OCI-LY7 (cell line): ENCODE data around the gene WNT4. TPM values are rescaled to one million over a fixed set of nuclear protein-coding genes. Genes with fewer than 3 reads are reported as not detected.

Source experiments
- BruUV-seq: library from RNA; stranded (reverse); fragments of 400-500 nt; replicated peaks from 2 replicates; lab custom pipeline; 2021; lab: Mats Ljungman, UMichigan
- CTCF ChIA-PET: fragments of 300-600 bp; sonication (Branson Sonifier 250); formaldehyde crosslinking; loops from one replicate; lab custom pipeline; 2022; ENCODE audit warnings: antibody characterized with exemption; ENCODE audit not compliant: unreplicated experiment; lab: Charles Lee
- POLR2A ChIA-PET: fragments of 300-600 bp; sonication (Branson Sonifier 250); formaldehyde crosslinking; loops from one replicate; lab custom pipeline; 2022; ENCODE audit warnings: antibody characterized with exemption; lab: Charles Lee
- DNase-seq: peaks from one replicate; pipeline ENCODE4 v3.0.0-alpha.2; 2015; ENCODE audit warnings: low spot score
- H2AFZ ChIP-seq: fragments of 200-600 bp; sonication (generic), shearing (Covaris generic); 2 replicates; pipeline ENCODE4 v1.6.1; 2014; ENCODE audit warnings: mild to moderate bottlenecking, antibody characterized with exemption, low read length, moderate library complexity
- H3K27ac ChIP-seq: fragments of 200-600 bp; sonication (generic); 2 replicates; pipeline ENCODE4 v1.5.1; 2014; ENCODE audit warnings: mixed run types, low read depth, mild to moderate bottlenecking, moderate library complexity, low read length, inconsistent platforms; ENCODE audit not compliant: poor library complexity, severe bottlenecking
- H3K36me3 ChIP-seq: fragments of 200-600 bp; sonication (generic); 2 replicates; pipeline ENCODE4 v1.6.1; 2014; ENCODE audit warnings: mild to moderate bottlenecking, antibody characterized with exemption, low read length, moderate library complexity, mixed read lengths; ENCODE audit not compliant: insufficient read depth
- H3K4me1 ChIP-seq: fragments of 200-600 bp; sonication (generic); 2 replicates; pipeline ENCODE4 v1.5.1; 2014; ENCODE audit warnings: mild to moderate bottlenecking, low read length; ENCODE audit not compliant: insufficient read depth, poor library complexity, severe bottlenecking
- H3K4me2 ChIP-seq: fragments of 200-600 bp; sonication (generic); 2 replicates; pipeline ENCODE4 v1.6.1; 2014; ENCODE audit warnings: mild to moderate bottlenecking, low read length
- H3K4me3 ChIP-seq: fragments of 200-600 bp; sonication (generic); 2 replicates; pipeline ENCODE4 v1.5.1; 2014; ENCODE audit warnings: mild to moderate bottlenecking, low read depth, low read length; ENCODE audit not compliant: poor library complexity, severe bottlenecking
- H3K79me2 ChIP-seq: fragments of 200-600 bp; sonication (generic); 2 replicates; pipeline ENCODE4 v1.6.1; 2016; ENCODE audit warnings: low read depth, mild to moderate bottlenecking, low read length, moderate library complexity, mixed read lengths; ENCODE audit not compliant: insufficient read depth
- H3K9me2 ChIP-seq: fragments of 200-600 bp; sonication (generic); 2 replicates; pipeline ENCODE4 v1.6.1; 2016; ENCODE audit warnings: mild to moderate bottlenecking, low read length, mixed read lengths; ENCODE audit not compliant: insufficient read depth
- H3K9me3 ChIP-seq: fragments of 200-600 bp; sonication (generic); 2 replicates; pipeline ENCODE4 v1.6.1; 2014; ENCODE audit warnings: mild to moderate bottlenecking, mixed run types, low read length, mixed read lengths
- H4K20me1 ChIP-seq: fragments of 200-600 bp; sonication (generic); 2 replicates; pipeline ENCODE4 v1.6.1; 2014; ENCODE audit warnings: mild to moderate bottlenecking, antibody characterized with exemption, low read length, moderate library complexity, mixed read lengths; ENCODE audit not compliant: insufficient read depth
- CTCF ChIP-seq: fragments of 200-600 bp; sonication (generic); conservative IDR thresholded peaks from 2 replicates; pipeline ENCODE4 v1.5.1; 2014; ENCODE audit warnings: mild to moderate bottlenecking, antibody characterized with exemption, low read length, moderate library complexity, mixed read lengths
- EZH2phosphoT487 ChIP-seq: fragments of 200-600 bp; sonication (generic); IDR thresholded peaks from 2 replicates; pipeline ENCODE4 v1.6.1; 2018; ENCODE audit warnings: low read depth, borderline replicate concordance, mild to moderate bottlenecking, mixed run types, antibody characterized with exemption, low read length, moderate library complexity, mixed read lengths
- intact Hi-C: fragments of 100-400 bp; cut with micrococcal nuclease; formaldehyde crosslinking; loops from one replicate; pipeline ENCODE4 v1.10.0; 2022; ENCODE audit not compliant: unreplicated experiment
- total RNA-seq, 2 experiments: library from RNA; depleted of rRNA in 1 of 2; stranded (reverse); fragments of >200 nt in 1 of 2; shearing (Covaris generic) in 1 of 2; gene quantifications; 2 replicates each; pipeline ENCODE4 v1.2.3, GENCODE V29; 2014 to 2022

The WNT4 gene
- total RNA-seq, 2 experiments from 2014 or later = not detected

GRCh38 chr1:22150923-22151322 is 8.0 kb upstream of the WNT4 start:
- Histone ChIP-seq H3K4me1 (no peaks in the 10 kb centered on the region), H3K36me3 (no peaks in the 10 kb centered on the region), H3K4me2 (no peak overlapping the region), H3K9me2 (no peaks in the 10 kb centered on the region), H2AFZ (no peak overlapping the region), H4K20me1 (no peaks in the 10 kb centered on the region), H3K79me2 (no peaks in the 10 kb centered on the region), H3K9me3 (no peaks in the 10 kb centered on the region), H3K4me3 (no peak overlapping the region), H3K27ac (no peak overlapping the region)
- intact Hi-C loops = no loop called here
- ChIA-PET CTCF (no interaction called here), POLR2A (no interaction called here)
- no TSS peak for BruUV-seq
- DNase-seq = no peak
- TF ChIP-seq EZH2phosphoT487 (no peak), CTCF (no peak)

- intact Hi-C loops = no loop called here
Measured at GRCh38 chr1:22142315-22143064, 407 bp downstream of the WNT4 start.

GRCh38 chr1:22141554-22142314 is 1.2 kb downstream of the WNT4 start:
- CTCF ChIA-PET = no interaction called here

More at GRCh38 chr1:22142315-22143064, 407 bp downstream of the WNT4 start:
- Histone ChIP-seq H3K9me2 (no peaks in the 10 kb centered on the region), H2AFZ (no peak overlapping the region), H3K4me2 (no peak overlapping the region), H3K4me1 (peaks cover 6% of the 10 kb centered on the region), H3K79me2 (no peaks in the 10 kb centered on the region), H3K4me3 (no peak overlapping the region), H3K27ac (no peak overlapping the region), H3K36me3 (no peaks in the 10 kb centered on the region), H4K20me1 (no peaks in the 10 kb centered on the region), H3K9me3 (no peaks in the 10 kb centered on the region)
- no peak for DNase-seq
- CTCF ChIA-PET = no interaction called here
- POLR2A ChIA-PET = no interaction called here
- no peak for TF ChIP-seq EZH2phosphoT487
- no TSS peak for BruUV-seq

More at GRCh38 chr1:22141554-22142314, 1.2 kb downstream of the WNT4 start:
- intact Hi-C loops = no loop called here
- Histone ChIP-seq H3K79me2 (no peaks in the 10 kb centered on the region), H3K9me2 (no peaks in the 10 kb centered on the region), H3K4me2 (no peak overlapping the region), H3K4me3 (no peak overlapping the region), H3K36me3 (no peaks in the 10 kb centered on the region), H3K4me1 (peaks cover 12% of the 10 kb centered on the region), H3K9me3 (no peaks in the 10 kb centered on the region), H3K27ac (no peak overlapping the region), H4K20me1 (no peaks in the 10 kb centered on the region), H2AFZ (no peak overlapping the region)
- no peak for TF ChIP-seq EZH2phosphoT487
- no peak for DNase-seq
- POLR2A ChIA-PET = interaction anchor here (0.6 kb wide), 1 partner anchor 10 kb away, joined by 4 read pairs; no protein-coding TSS in a partner anchor
- no TSS peak for BruUV-seq
